ENCODE measurements around the gene SUOX. TPM values are rescaled to one million over a fixed set of nuclear protein-coding genes. Genes with fewer than 3 reads are reported as not detected.
A peak's percentile ranks its signal among the peaks of the same experiment; 100 is the strongest.

Gene SUOX
- total RNA-seq, 4 donors from 2014 or later, result 18.7 to 25.6 (median 22.9) TPM

DNA sequence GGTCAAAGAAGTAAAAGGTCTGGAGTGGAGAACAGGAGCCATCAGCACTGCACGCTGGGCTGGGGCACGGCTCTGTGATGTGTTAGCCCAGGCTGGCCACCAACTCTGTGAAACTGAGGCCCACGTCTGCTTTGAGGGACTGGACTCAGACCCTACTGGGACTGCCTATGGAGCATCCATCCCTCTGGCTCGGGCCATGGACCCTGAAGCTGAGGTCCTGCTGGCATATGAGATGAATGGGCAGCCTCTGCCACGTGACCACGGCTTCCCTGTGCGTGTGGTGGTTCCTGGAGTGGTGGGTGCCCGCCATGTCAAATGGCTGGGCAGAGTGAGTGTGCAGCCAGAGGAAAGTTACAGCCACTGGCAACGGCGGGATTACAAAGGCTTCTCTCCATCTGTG is 7.1 kb downstream of the SUOX start:
- H3K27me3 ChIP-seq, result no peaks in the 10 kb centered on the region
- peaks cover 13% of the 10 kb centered on the region for H3K4me1 ChIP-seq
- DNase-seq (ENCODE audit: low spot score in 2 of 2), result no peak
- no peaks in the 10 kb centered on the region for H3K9me3 ChIP-seq
- TF ChIP-seq POLR2AphosphoS5 (IDR thresholded peaks at IDR 0.05) (no peak), POLR2A (IDR thresholded peaks at IDR 0.05) (no peak), EP300 (IDR thresholded peaks at IDR 0.05) (no peak)
- TF ChIP-seq, protein P1, sequence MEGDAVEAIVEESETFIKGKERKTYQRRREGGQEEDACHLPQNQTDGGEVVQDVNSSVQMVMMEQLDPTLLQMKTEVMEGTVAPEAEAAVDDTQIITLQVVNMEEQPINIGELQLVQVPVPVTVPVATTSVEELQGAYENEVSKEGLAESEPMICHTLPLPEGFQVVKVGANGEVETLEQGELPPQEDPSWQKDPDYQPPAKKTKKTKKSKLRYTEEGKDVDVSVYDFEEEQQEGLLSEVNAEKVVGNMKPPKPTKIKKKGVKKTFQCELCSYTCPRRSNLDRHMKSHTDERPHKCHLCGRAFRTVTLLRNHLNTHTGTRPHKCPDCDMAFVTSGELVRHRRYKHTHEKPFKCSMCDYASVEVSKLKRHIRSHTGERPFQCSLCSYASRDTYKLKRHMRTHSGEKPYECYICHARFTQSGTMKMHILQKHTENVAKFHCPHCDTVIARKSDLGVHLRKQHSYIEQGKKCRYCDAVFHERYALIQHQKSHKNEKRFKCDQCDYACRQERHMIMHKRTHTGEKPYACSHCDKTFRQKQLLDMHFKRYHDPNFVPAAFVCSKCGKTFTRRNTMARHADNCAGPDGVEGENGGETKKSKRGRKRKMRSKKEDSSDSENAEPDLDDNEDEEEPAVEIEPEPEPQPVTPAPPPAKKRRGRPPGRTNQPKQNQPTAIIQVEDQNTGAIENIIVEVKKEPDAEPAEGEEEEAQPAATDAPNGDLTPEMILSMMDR (IDR thresholded peaks at IDR 0.05), result no peak
- no peak overlapping the region for H3K27ac ChIP-seq
- 93% methylated on average over 8 of the region's 10 CpGs for WGBS
- H3K4me3 ChIP-seq, result no peak overlapping the region
- peaks cover 21% of the 10 kb centered on the region for H3K36me3 ChIP-seq

DNA sequence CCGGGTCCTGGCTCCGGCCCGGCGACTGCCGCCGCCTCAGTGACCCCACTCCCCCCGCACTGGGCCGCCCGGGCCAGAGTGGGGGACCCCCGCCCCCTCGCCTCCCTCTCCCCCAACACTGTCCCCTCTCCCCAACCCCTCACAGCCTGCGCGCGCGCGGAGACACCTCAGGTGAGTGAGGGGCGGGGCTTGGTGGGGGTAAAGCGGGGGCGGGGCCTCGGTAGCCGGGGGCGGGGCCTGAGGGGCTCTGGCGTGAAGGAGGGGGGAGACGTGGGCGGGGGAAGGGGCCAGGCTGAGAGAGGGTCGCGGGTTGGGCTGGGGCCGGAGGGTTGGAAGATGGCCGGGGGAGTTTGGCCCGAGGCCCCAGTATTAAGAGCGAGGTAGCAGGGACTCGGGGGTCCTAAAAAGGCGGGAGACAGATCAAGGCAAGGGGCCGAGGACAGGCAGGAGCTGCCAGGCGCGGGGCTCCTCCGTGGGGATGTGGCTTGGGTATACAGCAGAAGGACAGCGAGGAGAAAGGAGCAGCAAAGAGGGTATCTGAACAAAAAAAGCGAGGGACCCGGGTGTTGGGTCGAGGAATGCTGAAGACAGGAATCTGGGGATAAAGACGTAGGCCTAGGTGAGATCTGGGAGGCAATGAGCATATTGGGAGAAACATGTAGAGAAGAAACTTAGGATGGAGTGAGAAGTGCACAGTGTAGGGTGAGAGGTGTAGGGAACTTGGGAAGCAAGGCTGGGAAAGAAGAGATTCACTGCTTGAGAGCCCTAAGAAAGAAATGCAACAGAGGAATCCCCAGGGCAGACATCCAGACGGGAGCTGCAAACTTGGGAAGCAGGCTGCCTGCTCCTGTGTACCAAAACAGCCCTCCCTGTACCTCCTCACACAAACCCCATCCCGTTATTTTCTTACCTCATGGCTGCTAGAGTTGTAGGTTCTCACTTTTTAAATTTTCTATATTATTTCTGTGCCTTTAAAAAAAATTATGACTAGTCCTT is 10.8 kb downstream of the SUOX start:
- peak in 1 of 2 donors; percentile 77 for DNase-seq (ENCODE audit: low spot score in 2 of 2)
- WGBS, result 1% methylated on average over 26 of the region's 44 CpGs
- no peak for TF ChIP-seq POLR2A (IDR thresholded peaks at IDR 0.05)
- TF ChIP-seq EP300 (IDR thresholded peaks at IDR 0.05), result no peak
- TF ChIP-seq, protein P1 (IDR thresholded peaks at IDR 0.05), result no peak
- TF ChIP-seq POLR2AphosphoS5 (IDR thresholded peaks at IDR 0.05), result no peak

DNA sequence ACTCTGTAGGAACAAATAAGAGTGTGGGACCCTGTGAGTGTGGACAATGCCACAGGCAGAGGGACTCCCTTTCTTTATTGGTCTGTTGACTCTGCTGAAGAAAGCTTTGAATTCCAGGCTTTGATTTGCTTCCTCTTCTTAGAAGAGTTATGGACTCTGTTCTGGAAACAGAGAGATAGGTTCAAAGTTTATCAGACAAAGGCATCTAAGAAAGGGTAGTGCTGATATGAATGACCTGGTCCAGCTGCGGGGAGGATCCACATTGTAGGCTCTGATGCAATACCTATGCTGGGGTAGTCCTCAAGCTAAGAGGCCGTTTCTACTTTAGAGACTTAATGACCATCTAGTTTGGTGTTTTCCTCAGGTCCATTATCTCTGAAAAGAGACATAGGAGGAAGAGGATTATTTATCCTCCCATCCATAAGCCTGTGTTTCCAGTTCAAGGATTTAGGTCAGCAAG is 13.1 kb downstream of the SUOX start:
- Histone ChIP-seq H3K4me3 (no peak overlapping the region), H3K36me3 (no peaks in the 10 kb centered on the region), H3K27ac (no peak overlapping the region), H3K4me1 (peaks cover 13% of the 10 kb centered on the region), H3K9me3 (no peaks in the 10 kb centered on the region), H3K27me3 (no peaks in the 10 kb centered on the region)
- 61% methylated on average over 2 of the region's 2 CpGs for WGBS
- DNase-seq (ENCODE audit: low spot score in 2 of 2), result no peak
- TF ChIP-seq, protein P1 (IDR thresholded peaks at IDR 0.05), result no peak
- TF ChIP-seq EP300 (IDR thresholded peaks at IDR 0.05) (no peak), POLR2A (IDR thresholded peaks at IDR 0.05) (no peak), POLR2AphosphoS5 (IDR thresholded peaks at IDR 0.05) (no peak)

More for the DNA sequence above, 10.8 kb downstream of the SUOX start:
- H3K27me3 ChIP-seq, result no peaks in the 10 kb centered on the region
- peak overlapping the region; percentile 89 for H3K27ac ChIP-seq
- H3K4me1 ChIP-seq, result peaks cover 13% of the 10 kb centered on the region
- H3K36me3 ChIP-seq, result peaks cover 16% of the 10 kb centered on the region
- no peaks in the 10 kb centered on the region for H3K9me3 ChIP-seq
- H3K4me3 ChIP-seq, result peak overlapping the region; percentile 82

DNA sequence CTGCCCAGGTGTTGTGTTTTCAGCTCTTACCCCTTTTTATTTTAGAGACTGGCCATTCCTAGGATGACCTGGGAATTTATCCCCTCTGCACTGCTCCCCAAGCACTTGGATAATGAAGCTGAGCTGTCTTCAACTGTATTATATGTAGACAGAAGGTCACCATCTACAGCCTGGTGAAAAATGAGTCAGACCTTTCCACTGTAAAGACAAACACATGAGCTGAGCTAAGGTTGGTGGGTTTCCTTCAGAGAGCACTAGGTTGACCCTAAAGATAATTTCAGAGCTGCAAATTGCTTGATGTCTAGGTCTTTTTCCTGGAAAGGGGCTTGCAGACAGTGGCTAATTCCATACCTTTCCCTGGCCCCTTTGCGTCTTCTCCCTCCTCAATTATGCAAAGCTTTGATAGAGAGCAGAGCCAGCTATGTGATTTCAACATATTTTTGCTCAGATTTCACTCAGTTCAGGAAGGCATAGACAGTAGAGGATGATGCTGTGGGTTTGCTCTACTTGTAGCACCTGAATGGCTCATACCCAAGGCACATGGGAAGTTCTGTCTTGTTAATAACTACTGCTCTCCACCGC is 14.5 kb downstream of the SUOX start:
- H3K27ac ChIP-seq, result no peak overlapping the region
- no peaks in the 10 kb centered on the region for H3K27me3 ChIP-seq
- H3K4me1 ChIP-seq, result peaks cover 12% of the 10 kb centered on the region
- TF ChIP-seq POLR2AphosphoS5 (IDR thresholded peaks at IDR 0.05), result no peak
- TF ChIP-seq, protein P1 (IDR thresholded peaks at IDR 0.05), result no peak
- no peak for TF ChIP-seq EP300 (IDR thresholded peaks at IDR 0.05)
- no peak for TF ChIP-seq POLR2A (IDR thresholded peaks at IDR 0.05)
- H3K36me3 ChIP-seq, result no peaks in the 10 kb centered on the region
- 98% methylated on average over 2 of the region's 2 CpGs for WGBS
- H3K4me3 ChIP-seq, result no peak overlapping the region
- DNase-seq (ENCODE audit: low spot score in 2 of 2), result no peak
- no peaks in the 10 kb centered on the region for H3K9me3 ChIP-seq

DNA sequence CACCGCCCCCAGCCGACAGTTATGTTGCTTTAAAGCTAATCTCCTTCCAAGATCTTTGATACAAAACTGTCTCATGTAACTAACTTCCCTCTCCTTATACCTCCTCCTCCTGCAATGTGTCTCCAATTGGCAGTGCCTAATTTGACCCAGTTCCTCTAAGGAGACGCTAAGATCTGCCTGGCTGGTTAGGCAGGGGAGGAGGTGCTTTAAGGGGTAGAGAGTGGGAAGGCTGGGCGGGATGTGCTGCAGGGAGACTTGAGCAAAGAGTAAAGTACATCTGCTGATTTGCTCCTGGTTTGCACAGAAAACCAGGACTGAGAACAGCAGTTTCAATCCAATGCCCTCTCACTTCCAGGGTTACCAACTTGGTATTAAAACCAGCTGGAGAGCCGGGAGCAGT is 16.4 kb downstream of the SUOX start:
- no peak overlapping the region for H3K27ac ChIP-seq
- no peak for DNase-seq (ENCODE audit: low spot score in 2 of 2)
- H3K9me3 ChIP-seq, result no peaks in the 10 kb centered on the region
- H3K4me3 ChIP-seq, result no peak overlapping the region
- 69% methylated on average over 4 of the region's 5 CpGs for WGBS
- H3K4me1 ChIP-seq, result no peaks in the 10 kb centered on the region
- no peaks in the 10 kb centered on the region for H3K36me3 ChIP-seq
- TF ChIP-seq POLR2AphosphoS5 (IDR thresholded peaks at IDR 0.05) (no peak), POLR2A (IDR thresholded peaks at IDR 0.05) (no peak), EP300 (IDR thresholded peaks at IDR 0.05) (no peak)
- TF ChIP-seq, protein P1 (IDR thresholded peaks at IDR 0.05), result no peak
- no peaks in the 10 kb centered on the region for H3K27me3 ChIP-seq
